ENCODE data around the gene DSC3. TPM values are rescaled to one million over a fixed set of nuclear protein-coding genes. Genes with fewer than 3 reads are reported as not detected.

The DSC3 gene
- total RNA-seq, 1 experiment from 2014 or later: 7.6 TPM

DNA sequence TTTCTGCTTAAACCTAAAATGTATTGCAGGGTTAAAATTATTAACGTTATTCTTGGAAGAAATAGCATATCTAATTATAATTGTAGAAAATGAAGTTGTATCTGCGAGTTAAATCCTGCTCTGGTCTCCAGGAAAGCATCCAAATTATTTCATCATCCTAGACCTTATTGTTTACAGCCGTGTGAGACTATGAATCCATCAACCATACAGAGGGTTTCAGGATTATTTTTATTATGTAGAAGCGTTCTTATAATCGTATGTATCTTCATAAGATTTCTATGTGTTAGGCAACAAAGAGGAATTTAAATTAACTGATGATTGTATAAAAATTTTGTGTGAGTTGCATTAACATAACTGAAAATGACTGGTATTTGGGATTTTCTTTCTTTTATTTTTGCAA is 14.5 kb upstream of the DSC3 start:
- ChIA-PET CTCF (no interaction called here), RAD21 (ENCODE audit: low non-redundant PET in 1 of 2, low total read pairs in 2 of 2, uncharacterized antibody in 2 of 2, unreplicated experiment in 2 of 2) (no interaction called here), POLR2A (no interaction called here)
- Histone ChIP-seq H3K4me3 (replicated peaks in 1 of 2; ENCODE audit: low read depth in 1 of 2, low read length in 2 of 2) (no peak overlapping the region), H2AFZ (ENCODE audit: low read depth, low read length, poor library complexity, severe bottlenecking) (no peak overlapping the region), H3K9ac (ENCODE audit: low read length) (no peak overlapping the region), H3K9me3 (ENCODE audit: control insufficient read depth in 1 of 2, insufficient read depth in 1 of 2, low read depth in 1 of 2, low read length in 2 of 2) (no peaks in the 10 kb centered on the region), H3K9me2 (ENCODE audit: insufficient read depth) (no peaks in the 10 kb centered on the region), H3K27me3 (ENCODE audit: insufficient read depth, low read length) (no peaks in the 10 kb centered on the region), H4K20me1 (ENCODE audit: insufficient read depth) (no peaks in the 10 kb centered on the region), H3K36me3 (ENCODE audit: control insufficient read depth in 1 of 2, insufficient read depth in 2 of 2, low read length in 2 of 2) (no peaks in the 10 kb centered on the region), H3K4me2 (ENCODE audit: low read length) (no peak overlapping the region), H3K79me2 (ENCODE audit: insufficient read depth, low read length) (no peaks in the 10 kb centered on the region), H3K4me1 (ENCODE audit: control insufficient read depth in 1 of 2, insufficient read depth in 2 of 2, low read length in 2 of 2) (no peaks in the 10 kb centered on the region), H3K27ac (ENCODE audit: low read depth, low read length) (no peak overlapping the region)
- intact Hi-C loops (cut with micrococcal nuclease): no loop called here
- no peak for DNase-seq (ENCODE audit: low read depth, low spot score)
- no peak for TF ChIP-seq TCF7L2 (IDR thresholded peaks at IDR 0.05; ENCODE audit: borderline replicate concordance, extremely low read depth, insufficient read depth, insufficient read length)
- TF ChIP-seq EZH2phosphoT487 (IDR thresholded peaks at IDR 0.05; ENCODE audit: borderline replicate concordance): no peak
- TF ChIP-seq, protein P1, sequence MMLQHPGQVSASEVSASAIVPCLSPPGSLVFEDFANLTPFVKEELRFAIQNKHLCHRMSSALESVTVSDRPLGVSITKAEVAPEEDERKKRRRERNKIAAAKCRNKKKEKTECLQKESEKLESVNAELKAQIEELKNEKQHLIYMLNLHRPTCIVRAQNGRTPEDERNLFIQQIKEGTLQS (IDR thresholded peaks at IDR 0.05): no peak
- no peak for TF ChIP-seq RAD21 (IDR thresholded peaks at IDR 0.05; ENCODE audit: low read depth)
- no peak for TF ChIP-seq EGR1 (IDR thresholded peaks at IDR 0.05; ENCODE audit: low read depth)
- TF ChIP-seq YY1 (IDR thresholded peaks at IDR 0.05; ENCODE audit: extremely low read depth, insufficient replicate concordance, low read depth, low read length): no peak
- no peak for TF ChIP-seq FOSL1 (IDR thresholded peaks at IDR 0.05; ENCODE audit: low read depth)
- no peak for TF ChIP-seq ELF1 (IDR thresholded peaks at IDR 0.05; ENCODE audit: borderline replicate concordance, low read depth)
- TF ChIP-seq CEBPB (IDR thresholded peaks at IDR 0.05; ENCODE audit: low read depth): no peak
- no peak for TF ChIP-seq SP1 (IDR thresholded peaks at IDR 0.05; ENCODE audit: low read depth)
- ATAC-seq: no peak
- no TSS peak for BruUV-seq (replicated peaks)

DNA sequence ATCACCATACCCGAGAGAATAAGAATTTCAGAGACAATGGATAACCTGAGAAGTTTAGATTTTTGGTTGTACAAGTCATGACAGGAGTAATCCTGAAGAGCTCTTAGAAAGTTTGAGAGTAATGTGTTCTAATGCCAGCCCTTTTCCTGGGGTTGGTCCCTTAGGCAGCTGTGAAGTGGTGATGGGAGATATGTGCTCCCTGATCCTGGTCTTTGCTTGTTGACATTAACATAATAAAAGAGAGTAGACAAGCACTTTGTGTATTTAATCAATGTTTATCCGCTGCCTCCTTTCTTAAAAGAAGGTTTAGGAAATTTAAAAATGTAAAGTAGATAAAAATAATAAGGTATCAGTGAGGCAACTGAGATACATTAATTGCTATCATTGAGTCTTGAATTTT is 13.8 kb upstream of the DSC3 start:
- Histone ChIP-seq H3K4me3 (replicated peaks in 1 of 2; ENCODE audit: low read depth in 1 of 2, low read length in 2 of 2) (no peak overlapping the region), H3K27me3 (ENCODE audit: insufficient read depth, low read length) (no peaks in the 10 kb centered on the region), H3K9me3 (ENCODE audit: control insufficient read depth in 1 of 2, insufficient read depth in 1 of 2, low read depth in 1 of 2, low read length in 2 of 2) (no peaks in the 10 kb centered on the region), H3K4me2 (ENCODE audit: low read length) (no peak overlapping the region), H3K9ac (ENCODE audit: low read length) (no peak overlapping the region), H3K4me1 (ENCODE audit: control insufficient read depth in 1 of 2, insufficient read depth in 2 of 2, low read length in 2 of 2) (no peaks in the 10 kb centered on the region), H2AFZ (ENCODE audit: low read depth, low read length, poor library complexity, severe bottlenecking) (no peak overlapping the region), H3K36me3 (ENCODE audit: control insufficient read depth in 1 of 2, insufficient read depth in 2 of 2, low read length in 2 of 2) (no peaks in the 10 kb centered on the region), H3K9me2 (ENCODE audit: insufficient read depth) (no peaks in the 10 kb centered on the region), H3K79me2 (ENCODE audit: insufficient read depth, low read length) (no peaks in the 10 kb centered on the region), H3K27ac (ENCODE audit: low read depth, low read length) (no peak overlapping the region), H4K20me1 (ENCODE audit: insufficient read depth) (no peaks in the 10 kb centered on the region)
- ChIA-PET POLR2A (no interaction called here), CTCF (no interaction called here), RAD21 (ENCODE audit: low non-redundant PET in 1 of 2, low total read pairs in 2 of 2, uncharacterized antibody in 2 of 2, unreplicated experiment in 2 of 2) (no interaction called here)
- ATAC-seq (no peak), DNase-seq (ENCODE audit: low read depth, low spot score) (no peak)
- no peak for TF ChIP-seq SRF (IDR thresholded peaks at IDR 0.05; ENCODE audit: low read depth)
- no peak for TF ChIP-seq SIN3A (IDR thresholded peaks at IDR 0.05; ENCODE audit: low read depth)
- TF ChIP-seq ZFX (IDR thresholded peaks at IDR 0.05): no peak
- TF ChIP-seq TCF7L2 (IDR thresholded peaks at IDR 0.05; ENCODE audit: borderline replicate concordance, extremely low read depth, insufficient read depth, insufficient read length): no peak
- TF ChIP-seq, protein P2, sequence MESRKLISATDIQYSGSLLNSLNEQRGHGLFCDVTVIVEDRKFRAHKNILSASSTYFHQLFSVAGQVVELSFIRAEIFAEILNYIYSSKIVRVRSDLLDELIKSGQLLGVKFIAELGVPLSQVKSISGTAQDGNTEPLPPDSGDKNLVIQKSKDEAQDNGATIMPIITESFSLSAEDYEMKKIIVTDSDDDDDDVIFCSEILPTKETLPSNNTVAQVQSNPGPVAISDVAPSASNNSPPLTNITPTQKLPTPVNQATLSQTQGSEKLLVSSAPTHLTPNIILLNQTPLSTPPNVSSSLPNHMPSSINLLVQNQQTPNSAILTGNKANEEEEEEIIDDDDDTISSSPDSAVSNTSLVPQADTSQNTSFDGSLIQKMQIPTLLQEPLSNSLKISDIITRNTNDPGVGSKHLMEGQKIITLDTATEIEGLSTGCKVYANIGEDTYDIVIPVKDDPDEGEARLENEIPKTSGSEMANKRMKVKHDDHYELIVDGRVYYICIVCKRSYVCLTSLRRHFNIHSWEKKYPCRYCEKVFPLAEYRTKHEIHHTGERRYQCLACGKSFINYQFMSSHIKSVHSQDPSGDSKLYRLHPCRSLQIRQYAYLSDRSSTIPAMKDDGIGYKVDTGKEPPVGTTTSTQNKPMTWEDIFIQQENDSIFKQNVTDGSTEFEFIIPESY (IDR thresholded peaks at IDR 0.05; ENCODE audit: extremely low read depth, insufficient replicate concordance, low read length): no peak
- TF ChIP-seq FOSL1 (IDR thresholded peaks at IDR 0.05; ENCODE audit: low read depth): no peak
- no peak for TF ChIP-seq EZH2phosphoT487 (IDR thresholded peaks at IDR 0.05; ENCODE audit: borderline replicate concordance)
- no peak for TF ChIP-seq EGR1 (IDR thresholded peaks at IDR 0.05; ENCODE audit: low read depth)
- TF ChIP-seq ZNF274 (IDR thresholded peaks at IDR 0.05; ENCODE audit: low read depth, low read length): no peak
- TF ChIP-seq RAD21 (IDR thresholded peaks at IDR 0.05; ENCODE audit: low read depth): no peak
- TF ChIP-seq, protein P3, sequence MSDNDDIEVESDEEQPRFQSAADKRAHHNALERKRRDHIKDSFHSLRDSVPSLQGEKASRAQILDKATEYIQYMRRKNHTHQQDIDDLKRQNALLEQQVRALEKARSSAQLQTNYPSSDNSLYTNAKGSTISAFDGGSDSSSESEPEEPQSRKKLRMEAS (IDR thresholded peaks at IDR 0.05): no peak
- TF ChIP-seq CEBPB (IDR thresholded peaks at IDR 0.05; ENCODE audit: low read depth): no peak
- TF ChIP-seq, protein P4, sequence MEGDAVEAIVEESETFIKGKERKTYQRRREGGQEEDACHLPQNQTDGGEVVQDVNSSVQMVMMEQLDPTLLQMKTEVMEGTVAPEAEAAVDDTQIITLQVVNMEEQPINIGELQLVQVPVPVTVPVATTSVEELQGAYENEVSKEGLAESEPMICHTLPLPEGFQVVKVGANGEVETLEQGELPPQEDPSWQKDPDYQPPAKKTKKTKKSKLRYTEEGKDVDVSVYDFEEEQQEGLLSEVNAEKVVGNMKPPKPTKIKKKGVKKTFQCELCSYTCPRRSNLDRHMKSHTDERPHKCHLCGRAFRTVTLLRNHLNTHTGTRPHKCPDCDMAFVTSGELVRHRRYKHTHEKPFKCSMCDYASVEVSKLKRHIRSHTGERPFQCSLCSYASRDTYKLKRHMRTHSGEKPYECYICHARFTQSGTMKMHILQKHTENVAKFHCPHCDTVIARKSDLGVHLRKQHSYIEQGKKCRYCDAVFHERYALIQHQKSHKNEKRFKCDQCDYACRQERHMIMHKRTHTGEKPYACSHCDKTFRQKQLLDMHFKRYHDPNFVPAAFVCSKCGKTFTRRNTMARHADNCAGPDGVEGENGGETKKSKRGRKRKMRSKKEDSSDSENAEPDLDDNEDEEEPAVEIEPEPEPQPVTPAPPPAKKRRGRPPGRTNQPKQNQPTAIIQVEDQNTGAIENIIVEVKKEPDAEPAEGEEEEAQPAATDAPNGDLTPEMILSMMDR (IDR thresholded peaks at IDR 0.05 in 2 of 3, conservative IDR thresholded peaks at IDR 0.05 in 1 of 3; ENCODE audit: borderline replicate concordance in 1 of 3, insufficient read depth in 1 of 3, low read depth in 2 of 3, low read length in 2 of 3): no peak
- no TSS peak for BruUV-seq (replicated peaks)
- intact Hi-C loops (cut with micrococcal nuclease): no loop called here
